Endometrial microvascular endothelial cells (primary cell): ENCODE data around the gene RAPH1. TPM values are rescaled to one million over a fixed set of nuclear protein-coding genes. Genes with fewer than 3 reads are reported as not detected.

Source experiments
- in situ Hi-C: cut with HindIII; loops from 2 replicates; pipeline ENCODE4 v1.10.0; 2017; ENCODE audit warnings: low sequenced_read_pairs, low pct_unique_long_range_greater_than_20kb; ENCODE audit errors: inconsistent ontology term
- total RNA-seq: library from RNA; depleted of rRNA; stranded (reverse); fragments of >200 nt; gene quantifications from one replicate; pipeline ENCODE4 v1.2.3, GENCODE V29; 2015; ENCODE audit errors: inconsistent ontology term

The RAPH1 gene
- total RNA-seq, 1 donor from 2014 or later: 43.5 TPM

GRCh38 chr2:203501873-203502272 lies 33.2 kb downstream of the RAPH1 start:
- in situ Hi-C loops: no loop called here

GRCh38 chr2:203500951-203501350 lies 34.1 kb downstream of the RAPH1 start:
- in situ Hi-C loops: no loop called here

GRCh38 chr2:203500297-203500696 lies 34.8 kb downstream of the RAPH1 start:
- in situ Hi-C loops: no loop called here

- in situ Hi-C loops: loop anchor here (25.0 kb wide), 1 partner anchor 314 kb away; no protein-coding TSS in a partner anchor
These were observed 36.9 kb downstream of the RAPH1 start for GRCh38 chr2:203498161-203498560.

- in situ Hi-C loops: loop anchor here (25.0 kb wide), 1 partner anchor 319 kb away; no protein-coding TSS in a partner anchor
These were observed 42.1 kb downstream of the RAPH1 start for GRCh38 chr2:203492965-203493364.

- in situ Hi-C loops: loop anchor here (25.0 kb wide), 1 partner anchor 322 kb away; no protein-coding TSS in a partner anchor
These were observed 44.7 kb downstream of the RAPH1 start for GRCh38 chr2:203490391-203490790.

- in situ Hi-C loops: loop anchor here (25.0 kb wide), 1 partner anchor 323 kb away; no protein-coding TSS in a partner anchor
These were observed 45.6 kb downstream of the RAPH1 start for GRCh38 chr2:203489531-203489930.

GRCh38 chr2:203484266-203485112 lies 50.6 kb downstream of the RAPH1 start:
- in situ Hi-C loops: loop anchor here (25.0 kb wide), 1 partner anchor 328 kb away; no protein-coding TSS in a partner anchor

- in situ Hi-C loops: loop anchor here (25.0 kb wide), 1 partner anchor 332 kb away; no protein-coding TSS in a partner anchor
These were observed 54.5 kb downstream of the RAPH1 start for GRCh38 chr2:203480623-203481022.

GRCh38 chr2:203476881-203477280 lies 58.2 kb downstream of the RAPH1 start:
- in situ Hi-C loops: loop anchor here (25.0 kb wide), 1 partner anchor 335 kb away; no protein-coding TSS in a partner anchor

GRCh38 chr2:203471323-203471722 lies 63.8 kb downstream of the RAPH1 start:
- in situ Hi-C loops: no loop called here

GRCh38 chr2:203470371-203470770 lies 64.7 kb downstream of the RAPH1 start:
- in situ Hi-C loops: no loop called here

GRCh38 chr2:203469546-203469945 lies 65.6 kb downstream of the RAPH1 start:
- in situ Hi-C loops: no loop called here

- in situ Hi-C loops: no loop called here
These were observed 71.8 kb downstream of the RAPH1 start for GRCh38 chr2:203463266-203463678.

- in situ Hi-C loops: no loop called here
These were observed 72.8 kb downstream of the RAPH1 start for GRCh38 chr2:203462308-203462707.

GRCh38 chr2:203461746-203462145 lies 73.4 kb downstream of the RAPH1 start:
- in situ Hi-C loops: no loop called here

GRCh38 chr2:203455209-203455608 lies 79.9 kb downstream of the RAPH1 start:
- in situ Hi-C loops: no loop called here

GRCh38 chr2:203453858-203454451 lies 81.1 kb downstream of the RAPH1 start:
- in situ Hi-C loops: no loop called here

GRCh38 chr2:203451689-203452088 lies 83.4 kb downstream of the RAPH1 start:
- in situ Hi-C loops: no loop called here

GRCh38 chr2:203451011-203451410 lies 84.1 kb downstream of the RAPH1 start:
- in situ Hi-C loops: no loop called here
